ENCODE results near the gene ZNF92. TPM values are rescaled to one million over a fixed set of nuclear protein-coding genes. Genes with fewer than 3 reads are reported as not detected.
A peak's percentile ranks its signal among the peaks of the same experiment; 100 is the strongest.

Gene ZNF92
- total RNA-seq, 1 donor from 2014 or later = 19.0 TPM

DNA sequence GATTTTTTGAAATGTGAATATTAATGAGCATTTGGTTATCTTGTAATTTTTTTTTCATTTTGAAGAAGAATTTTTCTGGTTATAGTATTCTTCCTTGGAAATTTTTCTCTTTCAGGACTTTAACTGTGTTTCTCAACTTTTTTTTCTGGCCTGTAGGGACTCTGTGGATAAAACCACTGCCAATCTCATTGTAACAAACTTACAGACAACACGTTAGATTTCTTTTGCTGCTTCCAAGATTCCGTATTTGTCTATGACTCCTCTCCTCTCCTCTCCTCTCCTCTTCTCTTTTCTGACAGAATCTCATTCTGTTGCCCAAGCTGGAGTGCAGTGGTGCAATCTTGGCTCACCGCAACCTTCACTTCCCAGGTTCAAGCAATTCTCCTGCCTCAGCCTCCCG is 19.4 kb upstream of the ZNF92 start:
- Mint-ChIP-seq H3K27me3 (ENCODE audit: low read depth) (no peaks in the 10 kb centered on the region), H3K9me3 (peaks cover 3% of the 10 kb centered on the region), H3K4me3 (no peak overlapping the region), H3K36me3 (peaks cover 2% of the 10 kb centered on the region), H3K4me1 (no peaks in the 10 kb centered on the region), H3K27ac (no peak overlapping the region)
- TF ChIP-seq, protein P1, sequence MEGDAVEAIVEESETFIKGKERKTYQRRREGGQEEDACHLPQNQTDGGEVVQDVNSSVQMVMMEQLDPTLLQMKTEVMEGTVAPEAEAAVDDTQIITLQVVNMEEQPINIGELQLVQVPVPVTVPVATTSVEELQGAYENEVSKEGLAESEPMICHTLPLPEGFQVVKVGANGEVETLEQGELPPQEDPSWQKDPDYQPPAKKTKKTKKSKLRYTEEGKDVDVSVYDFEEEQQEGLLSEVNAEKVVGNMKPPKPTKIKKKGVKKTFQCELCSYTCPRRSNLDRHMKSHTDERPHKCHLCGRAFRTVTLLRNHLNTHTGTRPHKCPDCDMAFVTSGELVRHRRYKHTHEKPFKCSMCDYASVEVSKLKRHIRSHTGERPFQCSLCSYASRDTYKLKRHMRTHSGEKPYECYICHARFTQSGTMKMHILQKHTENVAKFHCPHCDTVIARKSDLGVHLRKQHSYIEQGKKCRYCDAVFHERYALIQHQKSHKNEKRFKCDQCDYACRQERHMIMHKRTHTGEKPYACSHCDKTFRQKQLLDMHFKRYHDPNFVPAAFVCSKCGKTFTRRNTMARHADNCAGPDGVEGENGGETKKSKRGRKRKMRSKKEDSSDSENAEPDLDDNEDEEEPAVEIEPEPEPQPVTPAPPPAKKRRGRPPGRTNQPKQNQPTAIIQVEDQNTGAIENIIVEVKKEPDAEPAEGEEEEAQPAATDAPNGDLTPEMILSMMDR (IDR thresholded peaks at IDR 0.05; ENCODE audit: unreplicated experiment) = no peak
- no peak for DNase-seq (ENCODE audit: low spot score in 2 of 2, unreplicated experiment in 2 of 2)

DNA sequence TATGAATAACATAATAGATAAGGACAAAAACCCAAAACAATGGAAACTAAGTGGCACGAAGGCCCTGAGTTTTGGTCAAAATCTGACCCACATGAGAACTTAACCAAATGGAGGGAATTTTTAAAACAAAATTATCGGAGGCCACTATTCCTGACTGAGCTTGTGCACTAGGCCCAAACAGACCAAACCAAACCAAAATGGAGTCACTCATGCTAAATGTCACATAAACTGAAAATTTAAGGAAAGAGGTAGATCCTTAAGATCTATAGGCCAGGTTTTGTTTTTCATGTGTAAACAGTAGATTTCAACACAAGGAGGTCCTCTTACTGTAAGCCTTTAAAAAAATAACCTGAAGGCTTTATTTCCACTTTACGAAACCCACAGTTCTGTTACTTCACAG is 3.8 kb upstream of the ZNF92 start:
- Mint-ChIP-seq H3K36me3 (no peaks in the 10 kb centered on the region), H3K27me3 (ENCODE audit: low read depth) (no peaks in the 10 kb centered on the region), H3K9me3 (no peaks in the 10 kb centered on the region), H3K27ac (no peak overlapping the region), H3K4me1 (peaks cover 8% of the 10 kb centered on the region), H3K4me3 (no peak overlapping the region)
- DNase-seq (ENCODE audit: low spot score in 2 of 2, unreplicated experiment in 2 of 2) = no peak
- TF ChIP-seq, protein P1 (IDR thresholded peaks at IDR 0.05; ENCODE audit: unreplicated experiment) = no peak

DNA sequence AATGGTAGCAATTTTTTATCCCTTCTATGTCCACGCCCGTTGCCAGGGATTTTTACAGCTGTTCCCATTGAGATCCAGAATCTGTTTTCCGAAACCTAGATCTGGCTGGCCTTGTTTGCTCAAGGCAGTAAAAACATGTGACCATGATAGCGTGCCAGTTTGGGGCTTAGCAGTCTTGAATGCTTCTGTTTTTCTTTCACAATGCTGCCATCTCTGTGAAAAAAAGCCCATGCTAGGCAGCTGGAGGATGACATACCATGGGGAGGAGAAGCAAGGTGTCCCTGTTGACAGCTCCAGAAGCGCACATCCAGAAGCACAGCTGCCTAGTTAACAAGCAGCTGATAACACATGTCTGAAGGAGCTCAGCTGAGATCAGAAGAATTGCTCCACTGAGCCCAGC is 2.2 kb upstream of the ZNF92 start:
- TF ChIP-seq, protein P1 (IDR thresholded peaks at IDR 0.05; ENCODE audit: unreplicated experiment) = no peak
- Mint-ChIP-seq H3K4me1 (peaks cover 15% of the 10 kb centered on the region), H3K4me3 (no peak overlapping the region), H3K27me3 (ENCODE audit: low read depth) (no peaks in the 10 kb centered on the region), H3K27ac (no peak overlapping the region), H3K9me3 (no peaks in the 10 kb centered on the region), H3K36me3 (no peaks in the 10 kb centered on the region)
- DNase-seq (ENCODE audit: low spot score in 2 of 2, unreplicated experiment in 2 of 2) = no peak

DNA sequence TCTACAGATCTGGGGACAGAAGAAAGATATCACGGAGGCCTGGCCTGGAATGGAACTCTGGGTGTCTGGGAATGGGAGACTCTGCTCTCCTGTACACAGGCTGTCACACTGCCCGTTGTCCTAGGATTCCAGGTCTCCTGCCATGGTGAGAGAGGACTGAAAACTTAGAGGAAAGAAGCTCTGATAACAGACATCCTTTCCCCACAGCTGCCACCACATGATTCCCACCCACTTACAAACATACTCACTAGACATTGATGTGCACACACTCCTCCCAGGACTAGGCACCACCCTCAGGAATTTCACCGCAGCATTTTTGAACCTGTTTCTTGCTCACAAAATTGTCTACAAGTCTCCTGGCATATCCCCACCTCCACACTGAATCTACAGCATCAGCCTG is 5.7 kb downstream of the ZNF92 start:
- Mint-ChIP-seq H3K36me3 (peaks cover 9% of the 10 kb centered on the region), H3K4me3 (no peak overlapping the region), H3K9me3 (no peaks in the 10 kb centered on the region), H3K27me3 (ENCODE audit: low read depth) (no peaks in the 10 kb centered on the region), H3K27ac (peak overlapping the region; percentile 27), H3K4me1 (peaks cover 26% of the 10 kb centered on the region)
- TF ChIP-seq, protein P1 (IDR thresholded peaks at IDR 0.05; ENCODE audit: unreplicated experiment) = no peak
- no peak for DNase-seq (ENCODE audit: low spot score in 2 of 2, unreplicated experiment in 2 of 2)

DNA sequence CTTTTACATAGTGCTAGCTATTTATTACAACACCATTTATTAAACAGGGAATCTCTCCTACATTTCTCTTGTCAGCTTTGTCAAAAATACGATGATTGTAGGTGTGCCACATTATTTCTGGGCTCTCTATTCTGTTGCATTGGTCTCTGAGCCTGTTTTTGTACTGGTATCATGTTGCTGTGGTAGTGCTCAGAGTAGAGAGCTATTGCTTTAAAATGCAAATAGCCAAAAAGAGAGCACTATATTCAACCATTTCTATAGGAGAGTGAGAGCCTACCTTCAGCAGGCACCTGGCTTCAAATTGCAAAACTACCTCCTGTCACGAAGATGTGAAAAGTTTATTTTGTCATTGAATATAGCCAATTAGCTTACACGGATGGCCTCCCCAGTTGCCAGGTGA is 8.1 kb downstream of the ZNF92 start:
- Mint-ChIP-seq H3K4me3 (no peak overlapping the region), H3K36me3 (peaks cover 9% of the 10 kb centered on the region), H3K9me3 (no peaks in the 10 kb centered on the region), H3K27me3 (ENCODE audit: low read depth) (no peaks in the 10 kb centered on the region), H3K27ac (no peak overlapping the region), H3K4me1 (peaks cover 14% of the 10 kb centered on the region)
- no peak for DNase-seq (ENCODE audit: low spot score in 2 of 2, unreplicated experiment in 2 of 2)
- TF ChIP-seq, protein P1 (IDR thresholded peaks at IDR 0.05; ENCODE audit: unreplicated experiment) = no peak

DNA sequence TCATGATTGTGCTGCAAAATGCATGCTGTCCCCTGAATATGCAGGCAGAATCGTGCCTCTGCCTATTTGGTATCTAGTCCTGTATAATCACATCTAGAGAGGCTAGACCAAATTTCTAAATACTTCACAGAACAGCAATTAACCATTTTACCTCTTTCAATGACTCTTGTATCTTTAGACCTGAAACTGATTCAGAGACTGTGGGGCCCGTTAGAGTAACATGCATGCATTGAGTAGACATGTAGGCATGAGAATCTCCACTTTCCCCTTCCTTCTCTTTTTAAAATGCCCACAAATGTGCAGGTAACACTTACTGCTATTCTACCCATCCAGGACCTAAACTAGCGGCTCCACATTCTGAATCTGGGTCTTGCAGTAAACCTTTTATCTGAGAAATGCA is 8.8 kb downstream of the ZNF92 start:
- no peak for DNase-seq (ENCODE audit: low spot score in 2 of 2, unreplicated experiment in 2 of 2)
- H3K36me3 Mint-ChIP-seq = peaks cover 7% of the 10 kb centered on the region
- H3K4me1 Mint-ChIP-seq = peaks cover 14% of the 10 kb centered on the region
- H3K9me3 Mint-ChIP-seq = no peaks in the 10 kb centered on the region
- no peak overlapping the region for H3K4me3 Mint-ChIP-seq
- H3K27me3 Mint-ChIP-seq (ENCODE audit: low read depth) = no peaks in the 10 kb centered on the region
- TF ChIP-seq, protein P1 (IDR thresholded peaks at IDR 0.05; ENCODE audit: unreplicated experiment) = no peak
- H3K27ac Mint-ChIP-seq = no peak overlapping the region

All from mesothelial cell of epicardium (in vitro differentiated cells).